Breast epithelium (tissue), 3 donors: Measurements from ENCODE around the gene TNRC18.

ENCODE experiments used
- POLR2A ChIP-seq: fragments of 450-650 bp; IDR thresholded peaks from one replicate; pipeline ENCODE4 v1.6.1; 2016; ENCODE audit warnings: antibody characterized with exemption, mild to moderate bottlenecking, moderate library complexity
- POLR2AphosphoS5 ChIP-seq, 3 donors: sonication (generic); formaldehyde crosslinking; IDR thresholded peaks; one replicate each; pipeline ENCODE4 v1.6.1; 2017; ENCODE audit warnings: antibody characterized with exemption in 3 of 3
- TF ChIP-seq, protein P1 (sequence below), 3 donors: fragments of 450-650 bp; IDR thresholded peaks; one replicate each; pipeline ENCODE4 v1.5.1; 2016 to 2017; ENCODE audit warnings: antibody characterized with exemption in 3 of 3, mild to moderate bottlenecking in 3 of 3, moderate library complexity in 3 of 3

DNA sequence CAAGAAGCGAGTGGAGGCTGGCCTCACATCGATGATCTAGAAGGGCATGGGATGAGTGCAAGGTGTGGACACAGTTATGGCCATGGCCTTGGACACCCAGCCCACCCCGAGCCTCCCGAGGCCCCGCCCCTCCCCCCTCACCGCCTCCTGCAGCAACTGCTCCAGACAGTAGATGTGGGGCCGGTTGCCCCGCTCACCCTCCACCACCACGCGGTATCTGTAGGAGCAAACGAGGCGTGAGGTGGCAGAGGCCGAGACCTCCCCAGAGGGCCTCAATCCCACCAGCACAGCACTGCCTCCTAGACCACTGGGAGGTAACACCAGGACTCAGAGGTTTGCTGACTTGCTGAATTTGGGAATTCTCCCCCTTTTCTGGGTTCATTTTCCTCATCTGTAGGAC is 103.2 kb downstream of the TNRC18 start:
- TF ChIP-seq, protein P1, sequence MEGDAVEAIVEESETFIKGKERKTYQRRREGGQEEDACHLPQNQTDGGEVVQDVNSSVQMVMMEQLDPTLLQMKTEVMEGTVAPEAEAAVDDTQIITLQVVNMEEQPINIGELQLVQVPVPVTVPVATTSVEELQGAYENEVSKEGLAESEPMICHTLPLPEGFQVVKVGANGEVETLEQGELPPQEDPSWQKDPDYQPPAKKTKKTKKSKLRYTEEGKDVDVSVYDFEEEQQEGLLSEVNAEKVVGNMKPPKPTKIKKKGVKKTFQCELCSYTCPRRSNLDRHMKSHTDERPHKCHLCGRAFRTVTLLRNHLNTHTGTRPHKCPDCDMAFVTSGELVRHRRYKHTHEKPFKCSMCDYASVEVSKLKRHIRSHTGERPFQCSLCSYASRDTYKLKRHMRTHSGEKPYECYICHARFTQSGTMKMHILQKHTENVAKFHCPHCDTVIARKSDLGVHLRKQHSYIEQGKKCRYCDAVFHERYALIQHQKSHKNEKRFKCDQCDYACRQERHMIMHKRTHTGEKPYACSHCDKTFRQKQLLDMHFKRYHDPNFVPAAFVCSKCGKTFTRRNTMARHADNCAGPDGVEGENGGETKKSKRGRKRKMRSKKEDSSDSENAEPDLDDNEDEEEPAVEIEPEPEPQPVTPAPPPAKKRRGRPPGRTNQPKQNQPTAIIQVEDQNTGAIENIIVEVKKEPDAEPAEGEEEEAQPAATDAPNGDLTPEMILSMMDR (IDR thresholded peaks at IDR 0.05): no peak
- TF ChIP-seq POLR2A (no peak), POLR2AphosphoS5 (IDR thresholded peaks at IDR 0.05) (no peak)
